Endodermal cell (in vitro differentiated cells): ENCODE measurements around the gene PPFIBP2. TPM values are rescaled to one million over a fixed set of nuclear protein-coding genes. Genes with fewer than 3 reads are reported as not detected.

Experiments
- DNase-seq: peaks from one replicate; pipeline ENCODE4 v3.0.0-alpha.2; 2017
- H3K27ac ChIP-seq: 2 replicates; pipeline ENCODE4 v1.5.1; 2013; ENCODE audit warnings: mild to moderate bottlenecking, low read depth, low read length, moderate library complexity
- H3K27me3 ChIP-seq: 2 replicates; pipeline ENCODE4 v1.6.1; 2013; ENCODE audit warnings: mild to moderate bottlenecking, low read length, moderate library complexity; ENCODE audit not compliant: insufficient read depth, control insufficient read depth, poor library complexity, severe bottlenecking
- H3K36me3 ChIP-seq: 2 replicates; pipeline ENCODE4 v1.7.0; 2013; ENCODE audit warnings: mild to moderate bottlenecking, low read length, moderate library complexity; ENCODE audit not compliant: control insufficient read depth, insufficient read depth
- H3K4me1 ChIP-seq: one replicate; pipeline ENCODE4 v1.7.0; 2013; ENCODE audit warnings: low read length; ENCODE audit not compliant: control insufficient read depth, insufficient read depth
- H3K4me3 ChIP-seq: 2 replicates; pipeline ENCODE4 v1.5.1; 2013; ENCODE audit warnings: mild to moderate bottlenecking, low read length, moderate library complexity
- H3K9ac ChIP-seq: 2 replicates; pipeline ENCODE4 v1.6.1; 2013; ENCODE audit warnings: mild to moderate bottlenecking, low read length, moderate library complexity; ENCODE audit not compliant: poor library complexity, severe bottlenecking; ENCODE audit errors: extremely low read depth
- H3K9me3 ChIP-seq: 2 replicates; pipeline ENCODE4 v1.6.1; 2013; ENCODE audit warnings: mild to moderate bottlenecking, low read length, moderate library complexity; ENCODE audit not compliant: control insufficient read depth
- H3K27ac Mint-ChIP-seq: 2 replicates; pipeline ENCODE4 v1.8.0; 2020; ENCODE audit warnings: mixed read lengths
- H3K27me3 Mint-ChIP-seq: 2 replicates; pipeline ENCODE4 v1.8.0; 2021; ENCODE audit warnings: mild to moderate bottlenecking, mixed read lengths; ENCODE audit not compliant: insufficient read depth
- H3K36me3 Mint-ChIP-seq: 2 replicates; pipeline ENCODE4 v1.8.0; 2020; ENCODE audit warnings: low read depth, mixed read lengths
- H3K4me1 Mint-ChIP-seq: 2 replicates; pipeline ENCODE4 v1.8.0; 2020; ENCODE audit warnings: mixed read lengths
- H3K4me3 Mint-ChIP-seq: 2 replicates; pipeline ENCODE4 v1.8.0; 2020; ENCODE audit warnings: mild to moderate bottlenecking, moderate library complexity, mixed read lengths
- H3K9me3 Mint-ChIP-seq: 2 replicates; pipeline ENCODE4 v1.8.0; 2020; ENCODE audit warnings: mild to moderate bottlenecking, mixed read lengths
- CTCF ChIP-seq: fragments of 200-600 bp; sonication (generic); conservative IDR thresholded peaks from 2 replicates; pipeline ENCODE4 v1.5.0; 2021; ENCODE audit warnings: antibody characterized with exemption, mild to moderate bottlenecking
- WGBS, 2 experiments: methylation state at CpG; one replicate each; pipeline versions ENCODE4 v1.1.5 to v1.1.7; 2013; ENCODE audit warnings: missing lambda C conversion rate in 2 of 2, mixed read lengths in 1 of 2; ENCODE audit not compliant: insufficient coverage in 1 of 2, insufficient read length in 1 of 2; 5-methylcytosine and 5-hydroxymethylcytosine counted together
- total RNA-seq, 2 donors: library from RNA; stranded (reverse); fragmentation: NEBNext Ultra II Directional in 1 of 2; extraction: Animal tissue kit (Norgen Biotek cat#: 25700) in 1 of 2; gene quantifications; 2 replicates in 1 of 2; 3 replicates in 1 of 2; pipeline ENCODE4 v1.2.1, GENCODE V29; 2021

PPFIBP2 gene
- total RNA-seq, 2 donors from 2014 or later, result 149 to 195 TPM

DNA sequence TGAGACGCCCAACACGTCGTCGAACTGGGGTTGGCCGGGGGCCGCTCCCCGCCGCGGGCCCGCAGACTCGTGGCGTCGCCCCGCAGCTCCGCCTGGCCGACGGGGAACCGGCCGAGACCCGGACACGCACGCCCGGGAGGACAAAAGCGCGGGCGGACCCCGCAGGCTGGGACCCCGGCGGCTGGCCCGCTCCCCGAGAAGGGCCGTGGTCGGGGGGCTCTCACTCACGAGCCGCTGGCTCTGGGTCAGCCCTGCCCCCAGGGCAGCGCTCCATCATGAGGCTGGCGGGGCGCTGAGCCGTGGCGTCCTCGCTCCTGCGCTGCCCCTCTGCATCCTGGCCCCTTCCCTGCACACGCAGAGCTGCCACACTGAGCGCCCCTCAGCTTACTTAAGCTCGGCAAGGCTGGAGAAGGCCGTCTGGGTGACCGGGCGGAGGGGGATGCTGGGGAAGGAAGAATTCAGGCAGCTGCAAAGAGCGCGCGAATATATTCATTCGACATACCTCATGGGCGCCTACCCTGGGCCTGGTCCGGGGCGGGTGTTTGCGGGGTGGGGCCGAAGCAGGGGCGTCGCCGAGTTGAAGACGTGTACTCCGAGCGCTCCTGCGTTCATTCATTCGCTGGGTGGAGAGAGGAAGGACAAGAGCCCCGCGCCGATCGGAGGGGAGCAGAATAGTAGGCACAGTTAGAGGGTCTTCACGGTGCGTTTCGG is 160.1 kb downstream of the PPFIBP2 start:
- peak overlapping the region; percentile 26 for H3K9ac ChIP-seq
- Mint-ChIP-seq H3K27me3 (peaks cover 2% of the 10 kb centered on the region), H3K9me3 (no peaks in the 10 kb centered on the region), H3K4me1 (peaks cover 40% of the 10 kb centered on the region), H3K36me3 (peaks cover 20% of the 10 kb centered on the region), H3K4me3 (peak overlapping the region; percentile 71), H3K27ac (peak overlapping the region; percentile 85)
- WGBS, 2 experiments, result 18 to 35% methylated on average over 25 to 72 of the region's 72 CpGs
- peaks cover 12% of the 10 kb centered on the region for H3K36me3 ChIP-seq
- no peaks in the 10 kb centered on the region for H3K9me3 ChIP-seq
- no peaks in the 10 kb centered on the region for H3K27me3 ChIP-seq
- peaks cover 12% of the 10 kb centered on the region for H3K4me1 ChIP-seq
- DNase-seq, result peak; percentile 93
- no peak overlapping the region for H3K27ac ChIP-seq
- H3K4me3 ChIP-seq, result peak overlapping the region; percentile 76
- TF ChIP-seq CTCF, result no peak

DNA sequence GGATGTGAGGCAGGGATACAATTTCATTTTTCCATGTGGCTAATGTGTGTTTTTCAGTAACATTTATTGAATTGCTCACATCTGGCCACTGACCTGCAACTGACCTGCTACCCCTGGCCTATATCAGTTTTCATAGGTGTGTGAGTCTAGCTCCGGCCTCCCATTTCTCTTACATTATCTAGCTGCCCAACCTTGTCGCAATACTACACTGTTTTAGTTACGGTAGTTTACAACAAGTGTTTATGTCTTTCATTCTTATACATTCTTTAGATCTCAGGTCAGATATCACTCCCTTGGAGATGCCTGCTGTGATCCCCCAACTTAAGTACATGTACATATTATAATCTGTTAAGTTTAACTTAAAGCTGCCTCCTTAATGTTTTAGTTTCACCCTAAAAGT is 161.8 kb downstream of the PPFIBP2 start:
- Mint-ChIP-seq H3K4me1 (peaks cover 41% of the 10 kb centered on the region), H3K4me3 (no peak overlapping the region), H3K36me3 (peaks cover 9% of the 10 kb centered on the region), H3K27ac (no peak overlapping the region), H3K9me3 (peaks cover 2% of the 10 kb centered on the region), H3K27me3 (peaks cover 2% of the 10 kb centered on the region)
- Histone ChIP-seq H3K4me3 (no peak overlapping the region), H3K27me3 (no peaks in the 10 kb centered on the region), H3K36me3 (no peaks in the 10 kb centered on the region), H3K27ac (no peak overlapping the region), H3K9me3 (no peaks in the 10 kb centered on the region), H3K4me1 (peaks cover 12% of the 10 kb centered on the region), H3K9ac (no peak overlapping the region)
- 90 to 97% methylated on average over 2 to 3 of the region's 3 CpGs for WGBS, 2 experiments
- no peak for TF ChIP-seq CTCF
- DNase-seq, result no peak

DNA sequence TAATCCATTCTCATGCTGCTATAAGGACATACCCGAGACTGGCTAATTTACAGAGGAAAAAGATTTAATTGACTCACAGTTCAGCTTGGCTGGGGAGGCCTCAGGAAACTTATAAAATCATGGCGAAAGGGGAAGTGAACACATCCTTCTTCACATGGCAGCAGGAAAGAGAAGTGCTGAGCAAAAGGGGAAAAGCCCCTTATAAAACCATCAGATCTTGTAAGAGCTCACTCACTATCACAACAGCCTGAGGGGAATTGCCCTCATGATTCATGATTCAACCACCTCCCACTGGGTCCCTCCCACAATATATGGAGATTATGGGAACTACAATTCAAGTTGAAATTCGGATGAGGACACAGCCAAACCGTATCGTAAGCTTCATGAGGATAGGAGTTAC is 163.3 kb downstream of the PPFIBP2 start:
- TF ChIP-seq CTCF, result no peak
- WGBS, 2 experiments, result 85 to 100% methylated on average over 1 to 5 of the region's 5 CpGs
- Histone ChIP-seq H3K9me3 (no peaks in the 10 kb centered on the region), H3K4me1 (peaks cover 7% of the 10 kb centered on the region), H3K36me3 (no peaks in the 10 kb centered on the region), H3K4me3 (no peak overlapping the region), H3K27ac (no peak overlapping the region), H3K27me3 (no peaks in the 10 kb centered on the region), H3K9ac (no peak overlapping the region)
- Mint-ChIP-seq H3K27me3 (peaks cover 2% of the 10 kb centered on the region), H3K9me3 (peaks cover 5% of the 10 kb centered on the region), H3K4me1 (peaks cover 34% of the 10 kb centered on the region), H3K27ac (no peak overlapping the region), H3K36me3 (peaks cover 13% of the 10 kb centered on the region), H3K4me3 (no peak overlapping the region)
- no peak for DNase-seq
